ENCODE results near the gene RAD52.
"Not testable (repeated sequence)": the region's sequence is repeated elsewhere in the genome, so short reads cannot be mapped to it uniquely, and the experiment has no call there.

RAD52 gene

GRCh38 chr12:966724-967123, 17.2 kb upstream of the RAD52 start:
- DNase-seq, result no peak

GRCh38 chr12:958588-959123, 9.2 kb upstream of the RAD52 start:
- DNase-seq, result peak; percentile 53

GRCh38 chr12:955939-956338, 6.4 kb upstream of the RAD52 start:
- no peak for DNase-seq

GRCh38 chr12:954741-955140, 5.2 kb upstream of the RAD52 start:
- no peak for DNase-seq

- no peak for DNase-seq
Observed at GRCh38 chr12:953776-954175, 4.3 kb upstream of the RAD52 start.

GRCh38 chr12:951176-951575, 1.7 kb upstream of the RAD52 start:
- no peak for DNase-seq

- DNase-seq, result no peak
Observed at GRCh38 chr12:948238-948637, 1.3 kb downstream of the RAD52 start.

GRCh38 chr12:946631-947030, 2.9 kb downstream of the RAD52 start:
- no peak for DNase-seq

- no peak for DNase-seq
Observed at GRCh38 chr12:946212-946611, 3.3 kb downstream of the RAD52 start.

- no peak for DNase-seq
Observed at GRCh38 chr12:944211-944610, 5.3 kb downstream of the RAD52 start.

GRCh38 chr12:943051-943450, 6.4 kb downstream of the RAD52 start:
- no peak for DNase-seq

- DNase-seq, result no peak
Observed at GRCh38 chr12:938810-939209, 10.7 kb downstream of the RAD52 start.

GRCh38 chr12:936377-937345, 12.8 kb downstream of the RAD52 start:
- DNase-seq, result no peak

GRCh38 chr12:935891-936290, 13.6 kb downstream of the RAD52 start:
- not testable (repeated sequence) for DNase-seq

- no peak for DNase-seq
Observed at GRCh38 chr12:931591-931990, 17.9 kb downstream of the RAD52 start.

- no peak for DNase-seq
Observed at GRCh38 chr12:931060-931459, 18.4 kb downstream of the RAD52 start.

GRCh38 chr12:926641-927040, 22.9 kb downstream of the RAD52 start:
- DNase-seq, result no peak

- DNase-seq, result no peak
Observed at GRCh38 chr12:922285-922684, 27.2 kb downstream of the RAD52 start.

- DNase-seq, result no peak
Observed at GRCh38 chr12:920676-921075, 28.8 kb downstream of the RAD52 start.

- DNase-seq, result no peak
Observed at GRCh38 chr12:916712-917445, 32.6 kb downstream of the RAD52 start.

GRCh38 chr12:916240-916639, 33.3 kb downstream of the RAD52 start:
- no peak for DNase-seq

GRCh38 chr12:915090-915489, 34.4 kb downstream of the RAD52 start:
- no peak for DNase-seq

- no peak for DNase-seq
Observed at GRCh38 chr12:913919-914698, 35.4 kb downstream of the RAD52 start.
